IMR-90 (cell line): ENCODE measurements around the gene MIR17HG.

Experiments
- BHLHE40 ChIP-seq: fragments of 150-350 bp; IDR thresholded peaks from 2 replicates; pipeline ENCODE4 v1.6.1; 2016; ENCODE audit warnings: mild to moderate bottlenecking, low read depth, low read length
- CEBPB ChIP-seq: IDR thresholded peaks from 2 replicates; pipeline ENCODE4 v1.6.1; 2012; ENCODE audit warnings: low read depth, low read length, improper control_type of control experiment
- MAFK ChIP-seq: IDR thresholded peaks from 2 replicates; pipeline ENCODE4 v1.6.1; 2012; ENCODE audit warnings: low read depth, low read length, improper control_type of control experiment
- MAZ ChIP-seq: IDR thresholded peaks from 2 replicates; pipeline ENCODE4 v1.6.1; 2012; ENCODE audit warnings: low read depth, mild to moderate bottlenecking, low read length, improper control_type of control experiment, moderate library complexity, borderline replicate concordance
- POLR2A ChIP-seq: IDR thresholded peaks from 2 replicates; pipeline ENCODE4 v1.6.1; 2012; ENCODE audit warnings: mild to moderate bottlenecking, low read depth, low read length
- RFX5 ChIP-seq: IDR thresholded peaks from 2 replicates; pipeline ENCODE4 v1.8.0; 2012; ENCODE audit warnings: low read depth, mild to moderate bottlenecking, low read length, moderate library complexity
- SMC3 ChIP-seq: fragments of 150-350 bp; IDR thresholded peaks from 2 replicates; pipeline ENCODE4 v1.6.1; 2016; ENCODE audit warnings: low read depth, mild to moderate bottlenecking, antibody characterized with exemption, low read length, moderate library complexity
- TF ChIP-seq, protein P1 (sequence below): conservative IDR thresholded peaks from 2 replicates; pipeline ENCODE4 v1.5.1; 2012; ENCODE audit warnings: mild to moderate bottlenecking, low read depth, low read length, improper control_type of control experiment

DNA sequence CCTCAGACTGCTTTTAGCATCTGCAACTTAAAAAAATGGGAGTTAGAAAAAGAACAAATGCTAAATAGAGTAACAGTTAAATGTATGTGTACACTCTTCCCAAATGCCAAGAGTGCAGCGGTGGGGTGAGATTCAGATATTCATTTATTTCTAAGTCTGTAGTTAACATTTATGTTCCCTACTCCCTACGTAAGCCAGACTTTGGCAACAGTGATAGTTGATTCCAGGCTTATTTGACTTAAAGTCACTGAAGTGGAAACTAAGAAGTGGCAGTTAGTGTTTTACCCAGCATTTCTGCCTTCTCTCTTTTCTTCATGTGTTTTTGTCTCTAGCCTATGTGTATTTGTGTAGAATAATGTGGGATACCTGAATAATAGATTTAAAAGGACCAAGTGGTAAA lies 4.5 kb downstream of the MIR17HG start:
- TF ChIP-seq, protein P1, sequence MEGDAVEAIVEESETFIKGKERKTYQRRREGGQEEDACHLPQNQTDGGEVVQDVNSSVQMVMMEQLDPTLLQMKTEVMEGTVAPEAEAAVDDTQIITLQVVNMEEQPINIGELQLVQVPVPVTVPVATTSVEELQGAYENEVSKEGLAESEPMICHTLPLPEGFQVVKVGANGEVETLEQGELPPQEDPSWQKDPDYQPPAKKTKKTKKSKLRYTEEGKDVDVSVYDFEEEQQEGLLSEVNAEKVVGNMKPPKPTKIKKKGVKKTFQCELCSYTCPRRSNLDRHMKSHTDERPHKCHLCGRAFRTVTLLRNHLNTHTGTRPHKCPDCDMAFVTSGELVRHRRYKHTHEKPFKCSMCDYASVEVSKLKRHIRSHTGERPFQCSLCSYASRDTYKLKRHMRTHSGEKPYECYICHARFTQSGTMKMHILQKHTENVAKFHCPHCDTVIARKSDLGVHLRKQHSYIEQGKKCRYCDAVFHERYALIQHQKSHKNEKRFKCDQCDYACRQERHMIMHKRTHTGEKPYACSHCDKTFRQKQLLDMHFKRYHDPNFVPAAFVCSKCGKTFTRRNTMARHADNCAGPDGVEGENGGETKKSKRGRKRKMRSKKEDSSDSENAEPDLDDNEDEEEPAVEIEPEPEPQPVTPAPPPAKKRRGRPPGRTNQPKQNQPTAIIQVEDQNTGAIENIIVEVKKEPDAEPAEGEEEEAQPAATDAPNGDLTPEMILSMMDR: no peak
- no peak for TF ChIP-seq POLR2A
- no peak for TF ChIP-seq CEBPB
- TF ChIP-seq SMC3: no peak
- no peak for TF ChIP-seq RFX5
- TF ChIP-seq MAZ: no peak
- no peak for TF ChIP-seq BHLHE40
- TF ChIP-seq MAFK: no peak
